GM15510 (cell line): ENCODE data around the gene CASZ1.

Source experiments
- POLR2A ChIP-seq: IDR thresholded peaks from 3 replicates; pipeline ENCODE4 v1.6.1; 2011; ENCODE audit warnings: borderline replicate concordance; ENCODE audit not compliant: insufficient read length; ENCODE audit errors: extremely low read depth

CASZ1 gene

GRCh38 chr1:10628685-10629084 lies 167.8 kb downstream of the CASZ1 start:
- no peak for TF ChIP-seq POLR2A

GRCh38 chr1:10626791-10627410 lies 169.5 kb downstream of the CASZ1 start:
- TF ChIP-seq POLR2A: no peak

- TF ChIP-seq POLR2A: no peak
Observed at GRCh38 chr1:10626131-10626731, 170.2 kb downstream of the CASZ1 start.

DNA sequence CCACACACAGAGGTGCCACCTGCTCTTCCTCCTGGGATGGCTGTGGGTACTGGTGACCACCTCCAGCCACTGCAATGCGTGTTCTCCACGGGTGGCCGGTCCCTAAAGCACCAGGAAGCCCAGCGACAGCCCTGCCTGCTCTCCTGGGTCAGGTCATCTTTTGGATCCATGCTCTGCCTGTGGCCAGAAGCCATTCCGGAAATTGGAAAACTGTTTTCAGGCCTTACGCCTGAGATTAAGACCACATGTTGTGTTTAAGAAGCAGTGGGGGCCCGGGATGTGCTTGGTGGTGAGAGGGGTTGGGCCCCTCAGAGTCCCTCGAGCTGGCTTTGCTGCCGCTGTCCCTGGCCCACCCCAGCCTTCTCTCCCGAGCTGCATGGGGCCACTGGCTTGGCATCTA lies 170.9 kb downstream of the CASZ1 start:
- TF ChIP-seq POLR2A: no peak

DNA sequence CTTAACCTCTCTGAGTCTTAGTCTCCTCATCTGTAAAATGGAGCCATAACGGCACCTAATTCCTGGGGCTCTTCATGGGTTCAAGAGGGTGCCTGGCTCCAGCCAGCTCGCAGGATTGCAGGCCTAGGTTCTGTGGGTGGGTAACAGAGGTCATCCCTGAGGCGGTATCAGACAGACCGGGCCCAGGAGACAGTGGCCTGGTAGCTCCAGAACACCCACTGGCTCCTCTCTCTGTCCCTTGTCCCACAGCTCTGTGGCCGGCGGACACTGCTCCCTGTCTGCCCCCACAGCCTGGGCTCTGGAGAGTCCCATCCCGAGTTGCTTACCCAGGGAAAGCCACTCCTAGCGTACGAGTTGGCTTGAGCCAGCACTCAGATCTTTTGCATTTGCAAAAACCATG lies 171.4 kb downstream of the CASZ1 start:
- TF ChIP-seq POLR2A: no peak

DNA sequence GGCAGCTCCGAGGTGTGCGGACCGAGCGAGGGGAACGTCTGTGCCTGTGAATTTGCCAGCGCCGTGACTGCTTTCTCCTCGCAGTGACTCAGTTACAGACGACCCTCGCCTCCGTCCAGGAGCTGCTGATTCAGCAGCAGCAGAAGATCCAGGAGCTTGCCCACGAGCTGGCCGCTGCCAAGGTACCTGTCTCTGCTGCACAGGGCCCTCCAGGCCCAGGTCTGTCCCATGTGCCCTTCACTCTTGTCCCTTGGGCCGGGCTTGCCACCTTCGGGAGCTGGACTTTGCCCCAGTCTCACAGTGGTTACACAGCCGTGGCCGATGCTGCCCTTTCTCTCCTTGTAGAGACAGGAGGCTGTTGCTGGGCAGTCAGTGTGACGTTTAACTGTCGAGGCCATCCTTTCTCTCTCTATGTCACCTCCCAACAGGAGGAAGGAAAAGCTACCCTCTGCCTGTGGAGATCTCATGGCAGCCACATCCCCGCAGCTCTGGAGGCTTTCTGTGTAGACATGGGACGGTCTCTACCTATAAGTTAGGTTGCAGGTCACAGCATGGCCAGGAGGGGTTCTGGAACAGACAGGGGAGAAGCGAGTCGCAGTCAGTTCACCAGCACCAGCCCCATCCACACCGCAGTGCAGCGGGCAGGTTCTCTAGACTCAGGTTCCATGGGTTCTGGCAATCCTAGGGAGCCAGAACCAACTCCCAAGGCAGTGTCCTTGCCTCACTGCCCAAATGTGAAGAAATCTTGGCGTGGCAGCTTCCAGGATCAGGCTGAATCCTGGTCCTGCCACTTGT lies 172.0 kb downstream of the CASZ1 start:
- no peak for TF ChIP-seq POLR2A

DNA sequence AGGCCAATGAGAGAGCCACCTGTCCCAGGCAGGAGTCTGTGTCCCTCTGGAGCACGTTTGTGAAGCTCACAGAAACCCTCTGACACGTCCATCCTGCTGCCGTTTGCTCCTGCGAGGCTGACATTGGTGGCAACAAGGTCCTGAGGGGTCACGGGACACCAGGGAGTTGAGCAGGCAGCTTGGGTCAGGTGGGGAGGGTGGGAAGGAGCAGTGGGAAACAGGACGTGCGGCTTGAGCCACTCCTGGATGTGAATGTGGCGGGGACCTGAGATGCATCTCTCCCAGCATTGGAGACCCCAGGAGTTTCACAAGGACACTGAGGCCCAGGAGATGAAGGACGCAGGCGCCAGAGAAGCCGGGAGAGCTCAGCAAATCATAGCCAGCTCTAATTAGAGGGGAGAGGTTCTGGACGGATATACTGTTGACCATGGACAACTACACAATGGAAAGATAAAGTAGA lies 172.7 kb downstream of the CASZ1 start:
- TF ChIP-seq POLR2A: no peak

- TF ChIP-seq POLR2A: no peak
Observed at GRCh38 chr1:10622910-10623685, 173.3 kb downstream of the CASZ1 start.

GRCh38 chr1:10621906-10622305 lies 174.5 kb downstream of the CASZ1 start:
- no peak for TF ChIP-seq POLR2A

DNA sequence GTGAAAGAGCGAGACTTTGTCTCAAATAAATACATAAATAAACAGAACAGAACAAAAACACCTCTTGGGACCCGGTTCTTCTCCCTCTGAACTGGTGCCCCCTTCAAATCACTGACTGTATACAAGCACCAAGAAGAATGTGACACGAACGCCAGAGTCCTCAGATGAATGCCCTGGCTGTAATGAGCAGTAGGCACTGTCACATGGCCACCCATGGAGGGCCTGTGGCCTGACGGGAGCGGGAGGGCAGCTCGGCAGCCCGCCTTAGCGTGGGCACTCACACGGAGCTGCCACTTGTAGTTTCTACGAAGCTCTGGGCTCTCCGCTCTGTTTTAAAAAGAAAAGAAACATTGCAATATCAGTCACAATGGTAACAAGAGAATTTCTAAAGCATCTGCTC lies 175.7 kb downstream of the CASZ1 start:
- no peak for TF ChIP-seq POLR2A

DNA sequence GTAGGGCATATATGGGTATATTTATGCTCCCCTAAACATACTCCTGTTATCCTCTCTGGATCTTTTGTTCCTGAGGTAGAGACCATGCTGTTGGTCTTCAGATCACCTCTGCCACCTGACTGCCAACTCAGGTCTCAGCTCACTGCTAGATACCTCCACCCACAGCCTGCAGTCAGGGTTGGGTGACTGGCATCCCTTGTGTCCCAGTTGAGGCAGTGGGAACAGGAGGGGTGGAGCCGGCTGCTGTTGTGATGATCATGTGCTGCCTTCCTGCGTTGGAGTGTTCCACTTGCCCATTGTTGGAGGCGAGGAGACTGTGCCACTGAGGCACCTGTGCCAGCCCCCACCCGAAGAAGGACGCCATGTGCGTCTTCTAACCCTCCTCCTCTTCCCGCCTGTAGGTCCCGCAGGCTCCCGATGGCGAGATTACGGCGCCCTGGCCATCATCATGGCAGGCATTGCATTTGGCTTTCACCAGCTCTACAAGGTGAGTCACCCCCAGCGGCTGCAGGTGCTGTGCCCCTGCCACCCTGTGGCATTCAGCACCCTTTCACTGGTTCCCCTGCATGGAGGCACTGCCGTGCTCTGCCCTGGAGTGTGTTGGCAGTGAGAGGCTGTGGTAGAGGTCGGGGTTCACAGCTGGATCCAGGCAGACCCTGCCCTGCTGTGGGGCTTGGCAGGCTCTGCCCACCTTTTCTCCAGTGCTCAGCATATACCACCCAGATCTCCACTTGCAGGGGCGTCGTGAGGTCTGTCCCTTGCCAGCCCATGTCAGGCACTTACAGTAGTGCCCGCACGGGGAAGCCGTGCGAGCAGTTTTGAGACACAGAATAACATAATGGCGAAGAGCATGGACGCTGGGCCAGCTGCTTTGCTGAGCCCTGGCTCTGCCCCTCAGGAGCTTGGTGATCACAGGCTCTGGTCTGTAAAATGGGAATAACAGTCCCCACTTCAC lies 178.2 kb downstream of the CASZ1 start:
- TF ChIP-seq POLR2A: no peak

DNA sequence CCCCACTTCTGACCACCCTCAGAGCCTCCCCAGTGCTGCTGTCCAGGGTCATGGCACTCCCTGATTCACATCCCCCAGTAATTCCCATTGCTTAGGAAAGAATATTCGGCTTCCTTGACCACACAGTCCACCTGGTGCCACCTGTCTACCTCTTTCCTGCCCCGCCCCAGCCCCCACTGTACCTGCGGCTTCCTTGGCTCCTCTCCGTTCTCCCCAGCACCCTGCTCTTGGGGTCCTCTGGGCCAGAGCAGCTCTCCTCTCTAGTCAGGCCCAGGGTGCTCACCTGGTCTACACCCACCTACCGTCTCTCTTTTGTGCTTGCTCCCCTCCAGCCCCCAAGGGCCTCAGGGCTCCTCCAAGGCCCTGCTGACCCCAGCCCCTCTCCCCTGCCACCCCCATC lies 179.1 kb downstream of the CASZ1 start:
- TF ChIP-seq POLR2A: no peak

DNA sequence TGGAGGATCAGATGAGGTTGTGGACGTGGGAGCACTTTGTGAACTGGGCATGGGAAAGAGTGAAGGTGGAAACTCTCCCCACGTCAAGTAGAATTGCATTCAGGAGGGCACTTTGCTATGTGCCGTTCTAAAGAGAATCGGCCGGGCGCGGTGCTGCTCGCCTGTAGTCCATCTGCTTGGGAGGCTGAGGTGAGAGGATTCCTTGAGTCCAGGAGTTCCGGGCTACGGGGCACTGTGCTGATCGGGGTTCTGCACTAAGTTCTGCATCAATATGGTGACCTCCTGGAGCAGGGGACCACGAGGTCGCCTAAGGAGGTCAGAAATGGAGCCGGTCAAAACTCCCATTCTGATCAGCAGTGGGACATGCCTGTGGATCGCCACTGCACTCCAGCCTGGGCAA lies 179.8 kb downstream of the CASZ1 start:
- TF ChIP-seq POLR2A: no peak
